ENCODE data around the gene FXR1.

FXR1 gene

GRCh38 chr3:181009225-181009624 is 96.8 kb downstream of the FXR1 start:
- no peak for DNase-seq

- DNase-seq, result no peak
Observed at GRCh38 chr3:181017690-181018089, 105.2 kb downstream of the FXR1 start.

- no peak for DNase-seq
Observed at GRCh38 chr3:181025204-181025603, 112.7 kb downstream of the FXR1 start.

- no peak for DNase-seq
Observed at GRCh38 chr3:181030948-181031347, 118.5 kb downstream of the FXR1 start.
